Neural progenitor cell (in vitro differentiated cells): ENCODE measurements around the gene PRCD. TPM values are rescaled to one million over a fixed set of nuclear protein-coding genes. Genes with fewer than 3 reads are reported as not detected.

Experiments used
- DNase-seq: peaks from one replicate; pipeline ENCODE4 v3.0.0-alpha.2; 2016; ENCODE audit warnings: low spot score
- H2AFZ ChIP-seq: fragments of 200-600 bp; sonication (generic); replicated peaks from 2 replicates; pipeline ENCODE4 v1.6.1; 2016; ENCODE audit warnings: antibody characterized with exemption
- H3F3A ChIP-seq: fragments of 200-600 bp; sonication (generic); 2 replicates; pipeline ENCODE4 v1.6.1; 2016; ENCODE audit warnings: antibody characterized with exemption, low read depth
- H3K27ac ChIP-seq: fragments of 200-600 bp; sonication (generic); 2 replicates; pipeline ENCODE4 v1.5.1; 2016; ENCODE audit warnings: mild to moderate bottlenecking
- H3K27me3 ChIP-seq: fragments of 200-600 bp; sonication (generic); 2 replicates; pipeline ENCODE4 v1.6.1; 2016; ENCODE audit warnings: mild to moderate bottlenecking, moderate library complexity
- H3K36me3 ChIP-seq: fragments of 200-600 bp; sonication (generic); 2 replicates; pipeline ENCODE4 v1.5.1; 2016
- H3K4me1 ChIP-seq: fragments of 200-600 bp; sonication (generic); 2 replicates; pipeline ENCODE4 v1.6.1; 2016; ENCODE audit warnings: mixed run types
- H3K4me2 ChIP-seq: fragments of 200-600 bp; sonication (generic); 2 replicates; pipeline ENCODE4 v1.6.1; 2016
- H3K4me3 ChIP-seq: fragments of 200-600 bp; sonication (generic); 2 replicates; pipeline ENCODE4 v1.5.1; 2016
- H3K79me2 ChIP-seq: fragments of 200-600 bp; sonication (generic); 2 replicates; pipeline ENCODE4 v1.6.1; 2016; ENCODE audit warnings: low read depth
- H3K9ac ChIP-seq: fragments of 200-600 bp; sonication (generic); 2 replicates; pipeline ENCODE4 v1.6.1; 2016
- H3K9me3 ChIP-seq: fragments of 200-600 bp; sonication (generic); 2 replicates; pipeline ENCODE4 v1.5.1; 2016; ENCODE audit warnings: low read depth
- H4K20me1 ChIP-seq: fragments of 200-600 bp; sonication (generic); 2 replicates; pipeline ENCODE4 v1.6.1; 2016; ENCODE audit warnings: low read depth
- H3K27ac Mint-ChIP-seq: 3 replicates; pipeline ENCODE4 v1.8.0; 2021; ENCODE audit warnings: mixed read lengths
- H3K27me3 Mint-ChIP-seq: 2 replicates; pipeline ENCODE4 v1.8.0; 2022; ENCODE audit warnings: low read depth, mild to moderate bottlenecking, inconsistent platforms, moderate library complexity, mixed read lengths; ENCODE audit not compliant: insufficient read depth
- H3K36me3 Mint-ChIP-seq: 3 replicates; pipeline ENCODE4 v1.8.0; 2021; ENCODE audit warnings: mixed read lengths
- H3K4me1 Mint-ChIP-seq: 3 replicates; pipeline ENCODE4 v1.8.0; 2021; ENCODE audit warnings: mixed read lengths
- H3K4me3 Mint-ChIP-seq: 3 replicates; pipeline ENCODE4 v1.8.0; 2021; ENCODE audit warnings: mild to moderate bottlenecking, moderate library complexity, mixed read lengths
- H3K9me3 Mint-ChIP-seq: 3 replicates; pipeline ENCODE4 v1.8.0; 2020; ENCODE audit warnings: mixed read lengths
- CTCF ChIP-seq: fragments of 200-600 bp; sonication (generic); IDR thresholded peaks from 2 replicates; pipeline ENCODE4 v1.5.1; 2017; ENCODE audit warnings: antibody characterized with exemption, mild to moderate bottlenecking
- EZH2 ChIP-seq: fragments of 200-600 bp; sonication (generic); IDR thresholded peaks from 2 replicates; pipeline ENCODE4 v1.6.1; 2017; ENCODE audit warnings: antibody characterized with exemption, mild to moderate bottlenecking, moderate library complexity
- EZH2phosphoT487 ChIP-seq: fragments of 200-600 bp; sonication (generic); IDR thresholded peaks from 2 replicates; pipeline ENCODE4 v1.6.1; 2017; ENCODE audit warnings: antibody characterized with exemption
- total RNA-seq: library from RNA; depleted of rRNA; stranded (reverse); fragments of >200 nt; gene quantifications from 2 replicates; pipeline ENCODE4 v1.2.3, GENCODE V29; 2015; ENCODE audit warnings: low replicate concordance

The PRCD gene
- total RNA-seq, 1 donor from 2014 or later = not detected

DNA sequence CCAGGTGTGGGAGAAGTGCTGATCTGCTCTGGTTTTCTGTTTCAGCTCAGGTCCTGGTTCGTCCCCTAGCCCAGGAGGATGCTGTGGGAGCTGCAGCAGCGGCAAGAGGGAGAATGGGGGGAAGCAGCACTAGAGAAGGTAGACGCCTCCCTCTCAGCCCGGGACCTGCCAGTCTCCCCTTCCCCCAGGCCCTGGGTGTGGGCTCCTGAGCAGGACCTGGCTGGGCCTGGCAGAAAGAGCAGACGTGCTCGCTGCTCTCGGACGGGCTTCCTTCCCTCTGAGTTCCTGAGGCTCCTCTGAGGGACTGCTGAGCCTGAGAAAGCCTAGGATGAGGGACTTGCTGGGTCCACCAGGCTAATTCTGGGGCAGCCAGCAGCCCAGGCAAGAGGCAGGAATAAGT is 3.1 kb downstream of the PRCD start:
- Histone ChIP-seq H3K79me2 (no peaks in the 10 kb centered on the region), H3K36me3 (no peaks in the 10 kb centered on the region), H3K9me3 (no peaks in the 10 kb centered on the region), H3K27ac (no peak overlapping the region), H3K4me2 (no peak overlapping the region), H3K4me3 (no peak overlapping the region), H3K27me3 (peaks cover 47% of the 10 kb centered on the region), H3F3A (peaks cover 22% of the 10 kb centered on the region), H2AFZ (no peak overlapping the region), H4K20me1 (no peaks in the 10 kb centered on the region), H3K9ac (no peak overlapping the region), H3K4me1 (peaks cover 33% of the 10 kb centered on the region)
- Mint-ChIP-seq H3K4me1 (peaks cover 56% of the 10 kb centered on the region), H3K4me3 (peak overlapping the region; percentile 59), H3K27me3 (peaks cover 23% of the 10 kb centered on the region), H3K27ac (no peak overlapping the region), H3K9me3 (no peaks in the 10 kb centered on the region), H3K36me3 (no peaks in the 10 kb centered on the region)
- DNase-seq = no peak
- TF ChIP-seq EZH2 (no peak), EZH2phosphoT487 (no peak), CTCF (no peak)

GRCh38 chr17:76543482-76543825 is 3.6 kb downstream of the PRCD start:
- no peaks in the 10 kb centered on the region for H4K20me1 ChIP-seq
- no peak for TF ChIP-seq EZH2phosphoT487
- TF ChIP-seq CTCF = no peak
- TF ChIP-seq EZH2 = no peak
- no peaks in the 10 kb centered on the region for H3K9me3 ChIP-seq
- no peaks in the 10 kb centered on the region for H3K9me3 Mint-ChIP-seq
- H3K4me1 ChIP-seq = peaks cover 28% of the 10 kb centered on the region
- H3K79me2 ChIP-seq = no peaks in the 10 kb centered on the region
- H3K27ac ChIP-seq = no peak overlapping the region
- no peak overlapping the region for H3K9ac ChIP-seq
- H3K27me3 Mint-ChIP-seq = peaks cover 21% of the 10 kb centered on the region
- no peaks in the 10 kb centered on the region for H3K36me3 Mint-ChIP-seq
- no peaks in the 10 kb centered on the region for H3K36me3 ChIP-seq
- peaks cover 54% of the 10 kb centered on the region for H3K4me1 Mint-ChIP-seq
- no peak overlapping the region for H2AFZ ChIP-seq
- H3F3A ChIP-seq = peaks cover 27% of the 10 kb centered on the region
- no peak overlapping the region for H3K4me2 ChIP-seq
- peaks cover 42% of the 10 kb centered on the region for H3K27me3 ChIP-seq
- peak overlapping the region; percentile 76 for H3K4me3 Mint-ChIP-seq
- no peak overlapping the region for H3K4me3 ChIP-seq
- DNase-seq = peak; percentile 34
- H3K27ac Mint-ChIP-seq = peak overlapping the region; percentile 65

DNA sequence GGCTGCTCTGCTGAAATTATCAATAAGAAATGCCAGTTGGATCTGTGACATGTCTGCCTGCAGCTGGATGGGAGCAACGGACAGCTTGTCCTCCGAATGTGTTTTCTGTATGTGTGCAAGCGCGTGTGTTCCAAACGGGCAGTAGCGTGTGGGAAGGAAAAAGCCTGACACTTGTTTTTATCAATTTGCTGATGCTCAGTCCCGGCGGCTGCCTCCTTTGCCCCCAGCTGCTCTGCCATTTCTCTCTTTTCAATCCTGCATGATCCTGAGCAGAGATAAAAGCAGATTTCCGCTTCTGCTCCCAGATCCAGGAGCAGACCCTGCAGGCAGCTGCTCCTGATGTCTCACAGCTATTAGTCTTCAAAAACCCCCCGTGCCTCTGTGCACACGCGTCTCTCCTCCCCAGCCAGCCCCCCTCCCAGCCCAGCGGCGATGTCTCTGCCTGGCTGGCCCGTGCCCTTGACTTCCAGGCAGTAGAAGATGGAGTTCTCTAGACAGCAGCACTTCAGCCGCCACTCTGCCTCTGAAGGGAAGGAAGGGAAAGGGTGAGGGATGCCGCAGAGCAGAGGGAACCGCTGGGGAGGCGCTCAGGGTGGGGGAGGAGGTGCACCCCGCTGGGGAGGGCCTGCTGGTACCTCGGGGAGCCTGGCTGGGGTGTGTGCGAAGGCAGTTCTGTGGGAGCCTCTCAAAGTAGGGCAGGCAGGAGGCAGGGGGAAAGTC is 4.1 kb downstream of the PRCD start:
- Histone ChIP-seq H3K4me2 (no peak overlapping the region), H3F3A (peaks cover 30% of the 10 kb centered on the region), H3K27ac (no peak overlapping the region), H3K36me3 (no peaks in the 10 kb centered on the region), H3K79me2 (no peaks in the 10 kb centered on the region), H3K9ac (no peak overlapping the region), H3K4me3 (no peak overlapping the region), H3K27me3 (peaks cover 37% of the 10 kb centered on the region), H3K9me3 (no peaks in the 10 kb centered on the region), H3K4me1 (peaks cover 26% of the 10 kb centered on the region), H2AFZ (no peak overlapping the region), H4K20me1 (no peaks in the 10 kb centered on the region)
- TF ChIP-seq CTCF (no peak), EZH2phosphoT487 (no peak), EZH2 (no peak)
- Mint-ChIP-seq H3K36me3 (no peaks in the 10 kb centered on the region), H3K4me1 (peaks cover 49% of the 10 kb centered on the region), H3K4me3 (peak overlapping the region; percentile 76), H3K9me3 (no peaks in the 10 kb centered on the region), H3K27ac (peak overlapping the region; percentile 65), H3K27me3 (peaks cover 15% of the 10 kb centered on the region)
- DNase-seq = no peak
